GM12872 (cell line): ENCODE data around the gene SIM1.

Experiments
- TF ChIP-seq, protein P1 (sequence below): IDR thresholded peaks from 3 replicates; pipeline ENCODE4 v1.5.1; 2011; ENCODE audit warnings: low read depth, mild to moderate bottlenecking, low read length, moderate library complexity; ENCODE audit not compliant: insufficient read depth

Gene SIM1

DNA sequence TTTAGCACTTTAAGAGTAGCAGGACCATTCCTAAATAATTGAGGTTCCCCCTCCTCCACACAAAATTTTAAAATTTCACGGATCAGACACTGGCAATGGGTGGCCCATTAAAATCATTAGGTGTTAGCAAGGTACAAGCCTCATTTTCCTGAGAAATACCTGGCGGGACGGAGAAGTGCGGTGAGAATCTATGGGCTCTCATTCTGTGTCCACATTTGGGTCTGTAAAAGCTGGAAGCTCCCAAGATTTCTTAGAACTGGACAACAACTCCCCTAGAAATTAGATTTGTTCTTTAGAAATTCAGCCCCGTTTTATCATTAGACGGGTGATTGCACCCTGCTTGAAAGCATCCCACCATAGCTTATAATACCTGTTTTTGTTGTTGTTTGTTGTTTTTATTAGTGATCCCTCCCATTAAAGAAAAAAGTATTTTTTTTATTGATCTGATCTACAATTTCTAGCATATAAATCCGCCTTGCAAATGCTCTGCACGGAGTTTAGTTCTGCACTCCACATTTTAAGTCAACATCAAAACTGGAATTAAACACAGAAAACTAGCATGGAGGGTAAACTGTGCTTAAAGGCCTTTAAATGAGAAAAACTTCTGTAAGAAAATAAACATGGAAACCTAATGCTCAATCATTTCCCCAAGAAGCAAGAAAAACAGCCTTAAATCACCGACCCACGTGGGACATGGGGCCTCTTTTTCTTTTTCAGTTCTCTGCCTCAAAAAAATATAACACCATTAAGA lies 5.7 kb downstream of the SIM1 start:
- TF ChIP-seq, protein P1, sequence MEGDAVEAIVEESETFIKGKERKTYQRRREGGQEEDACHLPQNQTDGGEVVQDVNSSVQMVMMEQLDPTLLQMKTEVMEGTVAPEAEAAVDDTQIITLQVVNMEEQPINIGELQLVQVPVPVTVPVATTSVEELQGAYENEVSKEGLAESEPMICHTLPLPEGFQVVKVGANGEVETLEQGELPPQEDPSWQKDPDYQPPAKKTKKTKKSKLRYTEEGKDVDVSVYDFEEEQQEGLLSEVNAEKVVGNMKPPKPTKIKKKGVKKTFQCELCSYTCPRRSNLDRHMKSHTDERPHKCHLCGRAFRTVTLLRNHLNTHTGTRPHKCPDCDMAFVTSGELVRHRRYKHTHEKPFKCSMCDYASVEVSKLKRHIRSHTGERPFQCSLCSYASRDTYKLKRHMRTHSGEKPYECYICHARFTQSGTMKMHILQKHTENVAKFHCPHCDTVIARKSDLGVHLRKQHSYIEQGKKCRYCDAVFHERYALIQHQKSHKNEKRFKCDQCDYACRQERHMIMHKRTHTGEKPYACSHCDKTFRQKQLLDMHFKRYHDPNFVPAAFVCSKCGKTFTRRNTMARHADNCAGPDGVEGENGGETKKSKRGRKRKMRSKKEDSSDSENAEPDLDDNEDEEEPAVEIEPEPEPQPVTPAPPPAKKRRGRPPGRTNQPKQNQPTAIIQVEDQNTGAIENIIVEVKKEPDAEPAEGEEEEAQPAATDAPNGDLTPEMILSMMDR, result no peak

DNA sequence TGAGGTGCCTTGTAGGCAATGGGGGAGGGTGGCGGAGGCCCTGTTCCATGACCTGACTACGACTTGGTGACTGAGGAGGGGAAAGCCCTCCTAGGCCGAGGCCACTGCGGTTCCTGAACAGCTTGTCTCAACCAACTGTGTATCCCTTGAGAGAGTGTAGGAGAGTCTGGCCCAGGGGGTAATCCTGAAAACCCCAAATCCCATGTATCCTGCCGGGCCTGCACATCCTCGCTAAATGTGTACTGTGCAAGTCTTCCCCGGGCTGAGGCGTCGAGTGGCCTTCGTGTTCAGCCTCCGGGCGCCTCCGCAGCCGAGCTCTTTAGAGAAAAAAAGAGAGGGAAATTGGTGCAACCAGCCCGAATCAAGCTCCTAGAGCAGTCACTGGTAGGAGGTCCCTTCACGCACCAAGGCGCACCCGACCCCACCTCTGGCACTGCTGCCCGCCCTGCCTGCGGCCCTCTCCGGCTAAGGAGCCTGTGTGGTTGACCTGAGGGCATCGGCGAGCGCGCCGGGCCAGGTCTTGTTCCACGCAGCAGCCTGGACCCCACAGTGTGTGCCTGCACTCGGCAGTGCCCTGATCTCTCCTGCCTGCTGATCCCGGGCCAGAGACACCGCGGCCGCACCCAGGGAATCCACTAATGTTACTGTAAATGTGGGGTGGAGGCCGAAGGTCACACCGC lies 7.3 kb downstream of the SIM1 start:
- TF ChIP-seq, protein P1, result no peak

DNA sequence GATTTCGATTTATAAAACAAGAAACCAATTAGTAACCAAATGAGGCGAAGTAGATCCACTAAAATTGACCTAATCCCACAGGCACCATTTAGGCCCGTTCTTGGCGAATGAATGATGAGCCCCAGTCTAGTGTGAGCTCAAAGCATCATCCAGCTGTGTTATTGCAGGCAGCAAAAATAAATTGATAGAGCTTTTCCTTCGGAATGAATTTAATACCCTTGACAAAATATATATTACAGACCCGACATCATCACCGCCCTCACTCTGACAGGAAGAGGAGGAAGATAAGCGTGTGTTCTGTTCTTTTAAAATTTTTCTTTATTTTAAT lies 7.8 kb downstream of the SIM1 start:
- TF ChIP-seq, protein P1, result no peak

DNA sequence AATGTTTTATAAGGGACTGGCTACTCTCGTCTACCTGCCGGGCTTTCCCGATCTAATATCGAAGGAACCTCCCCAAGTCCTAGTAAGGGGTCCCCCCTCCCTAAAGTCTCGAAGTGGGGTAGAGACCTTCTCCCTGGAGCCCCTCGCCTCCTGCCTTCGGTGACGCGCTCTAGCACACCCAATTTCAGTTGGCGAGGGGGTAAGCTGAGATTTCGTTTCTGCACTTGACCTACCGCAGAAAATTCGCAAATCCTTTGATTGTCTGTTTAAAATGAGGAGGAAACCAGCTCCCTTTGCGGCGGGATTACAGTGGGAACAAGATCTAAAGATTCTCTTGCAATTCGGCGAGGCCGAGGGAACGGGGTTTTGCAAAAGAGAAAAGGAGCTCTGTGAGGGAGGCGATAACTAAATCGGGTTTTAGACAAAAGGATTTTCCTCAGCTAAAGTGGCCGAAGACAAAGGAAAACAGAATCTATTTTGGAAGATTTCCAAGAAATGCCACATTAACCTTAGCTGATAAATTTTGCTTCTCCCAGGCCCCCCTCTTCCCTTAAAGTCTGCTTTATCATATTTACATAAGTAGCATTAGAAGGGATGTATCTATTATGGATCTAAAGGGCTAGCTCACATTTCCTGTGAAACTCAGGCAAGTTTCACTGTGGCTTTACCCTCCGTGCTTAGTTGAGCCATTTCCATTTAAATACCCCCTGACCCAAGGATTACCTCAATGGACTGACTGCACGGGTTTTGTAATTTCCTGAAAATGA lies 8.4 kb downstream of the SIM1 start:
- TF ChIP-seq, protein P1, result no peak

DNA sequence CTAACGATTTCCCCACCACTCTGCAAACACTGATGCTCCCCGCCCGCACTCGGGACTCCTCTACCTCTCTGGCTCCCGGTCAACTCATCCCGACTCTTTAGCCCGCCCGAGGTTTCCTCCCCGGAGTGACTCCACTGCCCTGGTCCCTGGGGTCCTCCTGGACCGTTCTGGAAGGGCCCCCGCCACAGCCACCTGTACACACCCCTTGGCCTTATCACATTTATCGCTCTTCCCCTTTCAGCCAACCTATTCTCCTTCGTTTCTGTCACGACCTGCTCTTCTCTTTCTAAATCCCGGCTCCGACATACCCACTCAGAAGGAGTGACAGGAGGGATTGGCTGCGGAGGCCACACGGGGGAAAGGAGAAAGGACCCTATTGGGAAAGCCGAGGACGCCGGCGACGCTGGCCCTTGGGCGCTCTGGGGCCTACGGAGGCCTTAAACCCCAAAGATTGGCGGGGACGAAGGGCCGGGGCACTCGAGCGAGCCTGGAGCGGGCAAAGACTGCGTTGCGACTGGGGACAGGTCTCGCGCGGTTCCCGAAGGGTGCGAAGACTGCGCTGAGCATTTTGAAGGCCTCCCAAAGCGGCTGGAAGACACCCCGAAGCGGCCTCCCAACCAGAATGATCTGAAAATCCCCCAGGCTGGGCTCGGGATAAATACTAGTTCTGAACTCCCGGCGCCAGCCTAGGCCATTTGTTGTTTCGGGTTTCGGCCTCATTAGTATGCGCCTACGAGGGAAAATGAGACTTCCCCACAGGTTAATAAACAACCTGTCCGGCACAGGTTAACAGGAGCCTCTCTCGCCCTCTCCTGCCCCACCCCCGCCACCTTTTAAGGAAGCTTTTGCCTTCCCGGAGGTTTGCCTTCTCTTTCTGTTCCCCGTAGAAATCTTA lies 9.2 kb downstream of the SIM1 start:
- TF ChIP-seq, protein P1, result no peak

DNA sequence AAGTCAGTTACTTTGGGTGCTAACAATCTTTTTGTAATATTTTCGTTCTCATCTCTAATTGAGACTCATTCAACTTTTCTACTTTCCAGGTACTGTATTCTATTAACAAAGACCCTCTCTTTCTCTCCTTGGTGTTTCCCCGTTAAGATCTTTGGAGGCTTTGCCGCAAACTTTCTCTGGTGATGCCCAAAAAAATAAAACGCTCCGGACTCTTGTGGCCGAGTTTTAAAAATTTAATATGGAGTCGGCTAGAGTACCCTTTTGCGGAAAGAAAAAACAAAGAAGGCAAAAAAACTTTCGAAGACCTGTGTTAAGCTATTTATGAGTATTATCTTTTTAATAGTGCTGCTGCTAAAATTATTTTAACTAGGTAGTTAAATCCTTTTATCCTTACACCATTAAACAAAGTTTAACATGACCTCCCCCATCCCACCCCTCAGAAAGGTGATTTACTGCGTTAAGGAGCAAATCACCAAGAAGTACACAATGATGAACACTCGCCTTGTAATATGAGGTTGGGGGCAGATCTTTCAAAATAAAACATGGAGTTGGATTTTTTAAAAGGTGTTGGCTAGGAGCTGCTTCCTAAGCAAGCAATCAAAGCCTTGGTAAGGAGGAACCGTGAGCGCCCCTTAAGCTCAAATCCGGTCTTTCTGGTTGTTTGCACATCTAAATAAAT lies 10.0 kb downstream of the SIM1 start:
- TF ChIP-seq, protein P1, result no peak
